Measurements from ENCODE around the gene CYB561D1. TPM values are rescaled to one million over a fixed set of nuclear protein-coding genes. Genes with fewer than 3 reads are reported as not detected.

CYB561D1 gene
- total and polyA plus RNA-seq, 9 donors: 3.9 to 13.8 (median 9.0) TPM

GRCh38 chr1:109509176-109510134 is 15.6 kb downstream of the CYB561D1 start, which contains the start of gene AMIGO1:
TSS of gene AMIGO1 (minus strand) at chr1:109509727. CDS start at chr1:109508912, 815 bp downstream.
- H3K4me3 ChIP-seq (ENCODE audit: low read length): peak within 1 kb of the TSS; percentile 48
- H3K9me3 ChIP-seq (replicated peaks; ENCODE audit: control insufficient read depth, low read depth, low read length): no peaks in the 10 kb centered on the region
- H3K27me3 ChIP-seq (ENCODE audit: control insufficient read depth, insufficient read depth, low read length): no peaks in the 10 kb centered on the region
- WGBS (ENCODE audit: insufficient coverage): under 1% methylated on average over 91 of the region's 100 CpGs
- peaks cover 15% of the 10 kb centered on the region for H3K36me3 ChIP-seq (ENCODE audit: control insufficient read depth, insufficient read depth, low read length)
- H3K27ac ChIP-seq (ENCODE audit: low read length): peak within 1 kb of the TSS; percentile 29
- DNase-seq: peak; percentile 87
- peaks cover 22% of the 10 kb centered on the region for H3K4me1 ChIP-seq (ENCODE audit: control insufficient read depth, insufficient read depth, low read length)

GRCh38 chr1:109513110-109513710 is 19.3 kb downstream of the CYB561D1 start:
- no CpG with 5 or more reads among the region's 2 CpGs for WGBS (ENCODE audit: insufficient coverage)
- no peak overlapping the region for H3K27ac ChIP-seq (ENCODE audit: low read length)
- no peaks in the 10 kb centered on the region for H3K9me3 ChIP-seq (replicated peaks; ENCODE audit: control insufficient read depth, low read depth, low read length)
- no peaks in the 10 kb centered on the region for H3K27me3 ChIP-seq (ENCODE audit: control insufficient read depth, insufficient read depth, low read length)
- peaks cover 22% of the 10 kb centered on the region for H3K4me1 ChIP-seq (ENCODE audit: control insufficient read depth, insufficient read depth, low read length)
- no peak for DNase-seq
- H3K4me3 ChIP-seq (ENCODE audit: low read length): no peak overlapping the region
- H3K36me3 ChIP-seq (ENCODE audit: control insufficient read depth, insufficient read depth, low read length): no peaks in the 10 kb centered on the region

GRCh38 chr1:109514846-109515245 is 21.0 kb downstream of the CYB561D1 start:
- H3K27ac ChIP-seq (ENCODE audit: low read length): no peak overlapping the region
- no peak for DNase-seq
- H3K4me1 ChIP-seq (ENCODE audit: control insufficient read depth, insufficient read depth, low read length): peaks cover 11% of the 10 kb centered on the region
- no CpG with 5 or more reads among the region's 3 CpGs for WGBS (ENCODE audit: insufficient coverage)
- no peaks in the 10 kb centered on the region for H3K9me3 ChIP-seq (replicated peaks; ENCODE audit: control insufficient read depth, low read depth, low read length)
- no peaks in the 10 kb centered on the region for H3K36me3 ChIP-seq (ENCODE audit: control insufficient read depth, insufficient read depth, low read length)
- no peak overlapping the region for H3K4me3 ChIP-seq (ENCODE audit: low read length)
- no peaks in the 10 kb centered on the region for H3K27me3 ChIP-seq (ENCODE audit: control insufficient read depth, insufficient read depth, low read length)

DNA sequence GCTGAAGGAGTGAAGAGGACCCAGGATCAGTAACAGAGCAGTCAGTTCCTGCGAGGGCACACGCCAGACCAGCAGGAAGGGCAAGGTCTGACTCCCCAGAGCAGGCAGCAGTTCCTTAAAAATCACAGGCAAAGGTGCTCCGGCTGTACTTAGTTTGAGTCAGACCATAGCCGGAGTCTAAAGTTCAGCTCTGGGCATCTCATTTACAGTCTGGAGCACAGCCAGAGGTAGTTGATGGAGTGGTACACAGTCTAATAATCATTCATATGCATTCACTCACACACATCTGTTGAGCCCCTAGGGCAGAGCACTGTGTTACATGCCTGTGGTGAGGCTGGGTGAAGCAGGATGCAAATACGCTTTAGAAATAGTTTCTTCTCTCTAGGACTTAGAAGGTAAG is 23.0 kb downstream of the CYB561D1 start:
- no peaks in the 10 kb centered on the region for H3K27me3 ChIP-seq (ENCODE audit: control insufficient read depth, insufficient read depth, low read length)
- no peaks in the 10 kb centered on the region for H3K36me3 ChIP-seq (ENCODE audit: control insufficient read depth, insufficient read depth, low read length)
- no peak for DNase-seq
- no peaks in the 10 kb centered on the region for H3K9me3 ChIP-seq (replicated peaks; ENCODE audit: control insufficient read depth, low read depth, low read length)
- 50% methylated on average over 3 of the region's 5 CpGs for WGBS (ENCODE audit: insufficient coverage)
- no peak overlapping the region for H3K27ac ChIP-seq (ENCODE audit: low read length)
- peaks cover 13% of the 10 kb centered on the region for H3K4me1 ChIP-seq (ENCODE audit: control insufficient read depth, insufficient read depth, low read length)
- H3K4me3 ChIP-seq (ENCODE audit: low read length): no peak overlapping the region

DNA sequence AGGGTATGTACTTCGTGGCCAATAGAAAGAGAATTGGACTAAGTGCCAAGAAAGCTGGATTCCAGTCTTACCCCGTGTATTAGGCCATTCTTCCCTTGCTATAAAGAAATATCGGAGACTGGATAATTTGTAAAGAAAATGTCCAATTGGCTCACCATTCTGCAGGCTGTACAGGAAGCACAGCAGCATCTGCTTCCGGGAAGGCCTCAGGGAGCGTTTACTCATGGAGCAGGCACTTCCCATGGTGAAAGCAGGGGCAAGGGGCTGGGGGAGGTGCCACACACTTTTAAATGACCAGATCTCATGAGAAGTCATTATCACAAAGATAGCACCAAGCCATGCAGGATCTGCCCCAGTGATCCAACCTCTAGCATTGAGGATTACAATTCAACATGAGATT is 23.4 kb downstream of the CYB561D1 start:
- DNase-seq: no peak
- Histone ChIP-seq H3K27ac (ENCODE audit: low read length) (no peak overlapping the region), H3K4me3 (ENCODE audit: low read length) (no peak overlapping the region), H3K4me1 (ENCODE audit: control insufficient read depth, insufficient read depth, low read length) (peaks cover 15% of the 10 kb centered on the region), H3K9me3 (replicated peaks; ENCODE audit: control insufficient read depth, low read depth, low read length) (no peaks in the 10 kb centered on the region), H3K36me3 (ENCODE audit: control insufficient read depth, insufficient read depth, low read length) (no peaks in the 10 kb centered on the region), H3K27me3 (ENCODE audit: control insufficient read depth, insufficient read depth, low read length) (no peaks in the 10 kb centered on the region)
- 73% methylated on average over 3 of the region's 5 CpGs for WGBS (ENCODE audit: insufficient coverage)

- 76% methylated on average over 3 of the region's 14 CpGs for WGBS (ENCODE audit: insufficient coverage)
- no peak for DNase-seq
- H3K27me3 ChIP-seq (ENCODE audit: control insufficient read depth, insufficient read depth, low read length): no peaks in the 10 kb centered on the region
- no peaks in the 10 kb centered on the region for H3K9me3 ChIP-seq (replicated peaks; ENCODE audit: control insufficient read depth, low read depth, low read length)
- H3K4me1 ChIP-seq (ENCODE audit: control insufficient read depth, insufficient read depth, low read length): peaks cover 15% of the 10 kb centered on the region
- H3K36me3 ChIP-seq (ENCODE audit: control insufficient read depth, insufficient read depth, low read length): no peaks in the 10 kb centered on the region
- no peak overlapping the region for H3K27ac ChIP-seq (ENCODE audit: low read length)
- no peak overlapping the region for H3K4me3 ChIP-seq (ENCODE audit: low read length)
Measured at GRCh38 chr1:109521002-109521951, 27.4 kb downstream of the CYB561D1 start.

GRCh38 chr1:109522026-109522425 is 28.1 kb downstream of the CYB561D1 start:
- Histone ChIP-seq H3K27me3 (ENCODE audit: control insufficient read depth, insufficient read depth, low read length) (no peaks in the 10 kb centered on the region), H3K4me3 (ENCODE audit: low read length) (no peak overlapping the region), H3K27ac (ENCODE audit: low read length) (no peak overlapping the region), H3K4me1 (ENCODE audit: control insufficient read depth, insufficient read depth, low read length) (peaks cover 12% of the 10 kb centered on the region), H3K36me3 (ENCODE audit: control insufficient read depth, insufficient read depth, low read length) (no peaks in the 10 kb centered on the region), H3K9me3 (replicated peaks; ENCODE audit: control insufficient read depth, low read depth, low read length) (no peaks in the 10 kb centered on the region)
- no peak for DNase-seq
- 86% methylated on average over 3 of the region's 7 CpGs for WGBS (ENCODE audit: insufficient coverage)

DNA sequence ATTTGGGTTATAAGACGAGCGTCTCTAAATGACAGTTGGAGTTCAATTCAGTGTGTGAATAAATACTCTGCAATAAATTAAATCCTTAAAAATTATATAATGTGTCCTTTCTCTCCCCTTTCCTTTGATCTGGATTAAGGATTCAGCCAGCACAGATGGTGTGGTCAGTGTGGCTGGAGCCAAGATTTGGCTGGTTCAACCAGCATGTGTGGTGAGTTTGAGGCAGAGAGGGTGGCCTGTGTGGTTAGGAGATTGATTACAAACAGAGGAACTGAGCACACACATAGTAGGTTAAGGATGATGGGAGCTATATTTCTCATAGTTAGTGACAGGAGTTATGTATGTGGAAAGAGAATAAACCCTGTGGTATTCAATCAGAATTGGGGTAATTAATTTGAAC is 29.8 kb downstream of the CYB561D1 start:
- no peaks in the 10 kb centered on the region for H3K9me3 ChIP-seq (replicated peaks; ENCODE audit: control insufficient read depth, low read depth, low read length)
- no peaks in the 10 kb centered on the region for H3K27me3 ChIP-seq (ENCODE audit: control insufficient read depth, insufficient read depth, low read length)
- WGBS (ENCODE audit: insufficient coverage): no CpG with 5 or more reads among the region's 2 CpGs
- no peaks in the 10 kb centered on the region for H3K36me3 ChIP-seq (ENCODE audit: control insufficient read depth, insufficient read depth, low read length)
- peaks cover 29% of the 10 kb centered on the region for H3K4me1 ChIP-seq (ENCODE audit: control insufficient read depth, insufficient read depth, low read length)
- H3K27ac ChIP-seq (ENCODE audit: low read length): no peak overlapping the region
- no peak overlapping the region for H3K4me3 ChIP-seq (ENCODE audit: low read length)
- DNase-seq: no peak

DNA sequence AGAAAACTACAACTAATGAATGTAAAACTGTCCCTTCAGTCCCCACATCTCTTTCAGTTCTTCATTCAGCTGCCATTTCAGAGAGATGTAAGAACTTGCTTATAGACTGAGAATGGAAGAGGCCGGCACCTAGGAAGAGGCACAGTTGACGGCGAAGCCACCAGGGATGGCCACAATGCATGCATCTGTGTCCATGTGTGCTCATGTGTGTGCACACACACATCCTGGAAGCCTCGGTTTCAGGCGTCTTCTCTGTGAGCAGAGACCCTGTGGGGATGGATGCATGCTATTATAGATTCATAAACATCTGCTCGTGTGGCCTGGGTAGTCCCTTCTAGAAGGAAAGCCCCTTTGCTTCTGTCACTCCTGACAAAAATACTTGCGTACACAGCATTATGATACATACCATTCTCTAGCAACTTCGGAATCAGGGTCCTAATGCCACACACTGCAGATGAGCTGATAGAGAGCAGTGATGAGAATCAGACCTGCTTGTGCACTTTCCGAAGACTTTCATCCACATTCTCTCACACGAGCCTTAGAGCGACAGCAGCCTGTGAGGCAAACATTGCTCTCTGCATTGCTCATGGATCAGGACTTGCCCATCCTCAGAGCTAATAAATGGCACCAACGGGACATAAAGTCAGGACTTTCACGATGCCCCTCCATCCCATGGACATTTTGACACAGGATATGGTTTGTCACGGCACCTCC is 33.4 kb downstream of the CYB561D1 start:
- H3K27me3 ChIP-seq (ENCODE audit: control insufficient read depth, insufficient read depth, low read length): no peaks in the 10 kb centered on the region
- H3K27ac ChIP-seq (ENCODE audit: low read length): peak overlapping the region; percentile 21
- 51% methylated on average over 11 of the region's 14 CpGs for WGBS (ENCODE audit: insufficient coverage)
- H3K4me1 ChIP-seq (ENCODE audit: control insufficient read depth, insufficient read depth, low read length): peaks cover 54% of the 10 kb centered on the region
- H3K4me3 ChIP-seq (ENCODE audit: low read length): no peak overlapping the region
- H3K36me3 ChIP-seq (ENCODE audit: control insufficient read depth, insufficient read depth, low read length): no peaks in the 10 kb centered on the region
- DNase-seq: no peak
- H3K9me3 ChIP-seq (replicated peaks; ENCODE audit: control insufficient read depth, low read depth, low read length): no peaks in the 10 kb centered on the region

Measured in muscle of leg (tissue), 11 donors.